Fibroblast of the aortic adventitia (primary cell): ENCODE measurements around the gene SLC8A3. TPM values are rescaled to one million over a fixed set of nuclear protein-coding genes. Genes with fewer than 3 reads are reported as not detected.

Source experiments
- DNase-seq: peaks from one replicate; pipeline ENCODE4 v3.0.0-alpha.2; 2010; ENCODE audit warnings: low read depth
- H3K4me3 ChIP-seq: 2 replicates; pipeline ENCODE4 v1.5.1; 2011; ENCODE audit warnings: low read depth, mild to moderate bottlenecking, control low read depth, low read length, moderate library complexity
- total RNA-seq: library from RNA; depleted of rRNA; stranded (reverse); fragments of >200 nt; gene quantifications from 2 replicates; pipeline ENCODE4 v1.2.3, GENCODE V29; 2012; ENCODE audit warnings: low replicate concordance
- TF ChIP-seq, protein P1 (sequence below): IDR thresholded peaks from 2 replicates; pipeline ENCODE4 v1.5.1; 2011; ENCODE audit warnings: mild to moderate bottlenecking, low read length, control low read depth, inconsistent platforms; ENCODE audit not compliant: insufficient read depth

The SLC8A3 gene
- total RNA-seq, 1 donor: not detected

DNA sequence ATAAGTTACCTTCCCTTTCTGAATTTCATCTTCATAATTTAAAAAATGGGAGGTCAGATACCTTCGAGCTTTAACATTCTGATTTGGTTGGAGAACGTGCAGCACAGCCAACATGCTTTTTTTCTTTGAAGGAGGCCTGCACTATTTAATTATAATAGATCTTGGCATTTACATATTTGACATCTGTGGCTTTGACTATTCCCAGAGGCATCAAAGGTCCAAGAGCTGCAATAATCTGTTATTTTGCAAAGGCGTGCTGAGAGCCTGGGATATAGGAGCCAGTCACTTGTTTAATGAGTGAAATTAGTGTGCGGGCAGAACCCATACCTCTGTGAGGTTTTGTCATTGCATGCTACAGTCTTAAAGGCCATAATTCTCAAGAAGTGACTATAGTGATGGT lies 26.4 kb downstream of the SLC8A3 start:
- no peak for DNase-seq
- H3K4me3 ChIP-seq: no peak overlapping the region

DNA sequence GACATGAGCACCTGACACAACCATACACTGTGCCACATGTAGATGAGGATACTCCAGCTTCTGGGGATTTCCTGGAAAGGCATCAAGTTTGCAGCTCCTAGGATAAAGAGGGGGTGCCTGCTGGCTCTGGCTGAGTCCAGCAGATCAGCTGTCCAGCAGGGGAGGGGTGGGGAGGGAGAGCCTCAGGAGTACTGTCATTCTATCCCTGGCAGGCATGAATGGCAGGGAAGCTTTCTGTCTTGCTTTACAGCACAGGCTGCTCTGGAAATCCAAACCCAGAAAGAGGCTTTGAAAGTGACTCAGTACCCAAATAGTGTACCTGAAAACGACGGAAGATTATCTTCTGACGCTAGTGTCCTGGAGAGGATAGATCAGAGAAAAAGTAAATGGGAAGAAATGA lies 32.2 kb downstream of the SLC8A3 start:
- no peak for DNase-seq
- H3K4me3 ChIP-seq: no peak overlapping the region
- TF ChIP-seq, protein P1, sequence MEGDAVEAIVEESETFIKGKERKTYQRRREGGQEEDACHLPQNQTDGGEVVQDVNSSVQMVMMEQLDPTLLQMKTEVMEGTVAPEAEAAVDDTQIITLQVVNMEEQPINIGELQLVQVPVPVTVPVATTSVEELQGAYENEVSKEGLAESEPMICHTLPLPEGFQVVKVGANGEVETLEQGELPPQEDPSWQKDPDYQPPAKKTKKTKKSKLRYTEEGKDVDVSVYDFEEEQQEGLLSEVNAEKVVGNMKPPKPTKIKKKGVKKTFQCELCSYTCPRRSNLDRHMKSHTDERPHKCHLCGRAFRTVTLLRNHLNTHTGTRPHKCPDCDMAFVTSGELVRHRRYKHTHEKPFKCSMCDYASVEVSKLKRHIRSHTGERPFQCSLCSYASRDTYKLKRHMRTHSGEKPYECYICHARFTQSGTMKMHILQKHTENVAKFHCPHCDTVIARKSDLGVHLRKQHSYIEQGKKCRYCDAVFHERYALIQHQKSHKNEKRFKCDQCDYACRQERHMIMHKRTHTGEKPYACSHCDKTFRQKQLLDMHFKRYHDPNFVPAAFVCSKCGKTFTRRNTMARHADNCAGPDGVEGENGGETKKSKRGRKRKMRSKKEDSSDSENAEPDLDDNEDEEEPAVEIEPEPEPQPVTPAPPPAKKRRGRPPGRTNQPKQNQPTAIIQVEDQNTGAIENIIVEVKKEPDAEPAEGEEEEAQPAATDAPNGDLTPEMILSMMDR: no peak

More for the DNA sequence above, 26.4 kb downstream of the SLC8A3 start:
- TF ChIP-seq, protein P1: no peak

DNA sequence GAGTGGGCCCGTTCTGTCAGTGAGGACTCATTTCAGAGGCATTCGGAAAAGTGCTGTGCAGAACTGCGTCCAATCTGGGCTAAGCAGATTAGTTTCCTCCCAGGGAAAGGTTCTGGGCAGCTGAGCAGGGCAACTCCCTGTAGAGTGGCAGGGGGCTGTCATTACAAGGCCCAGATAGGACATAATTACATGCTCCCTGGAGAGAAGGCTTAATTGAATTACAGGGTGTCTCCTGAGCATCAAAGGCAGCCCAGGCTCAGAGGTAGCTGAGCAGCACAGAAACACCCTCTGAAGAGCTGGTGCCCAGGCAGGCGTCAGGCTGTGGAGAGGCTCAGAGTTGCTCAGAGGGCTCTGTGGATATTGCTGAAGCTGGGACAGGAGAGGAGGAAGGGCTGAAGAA lies 36.0 kb downstream of the SLC8A3 start:
- TF ChIP-seq, protein P1: no peak
- H3K4me3 ChIP-seq: no peak overlapping the region
- DNase-seq: no peak

DNA sequence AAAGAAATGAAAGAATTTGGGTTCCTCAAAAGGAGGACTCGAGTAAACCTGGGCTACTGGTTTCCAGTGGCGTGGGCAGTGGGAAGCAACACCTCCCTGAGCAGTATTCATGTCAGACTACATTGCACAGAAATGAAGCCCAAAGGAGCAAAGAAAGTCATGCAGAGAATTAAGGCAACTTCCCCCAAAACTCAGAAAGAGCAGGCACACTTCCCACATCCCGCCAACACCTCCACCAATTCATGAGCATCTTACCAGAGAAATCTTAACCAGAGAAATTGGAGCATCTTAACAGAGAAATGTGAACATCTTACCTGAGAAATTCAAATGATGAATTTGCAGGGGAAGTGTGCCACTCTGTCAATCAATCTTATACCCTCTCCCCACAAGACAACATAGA lies 36.7 kb downstream of the SLC8A3 start:
- H3K4me3 ChIP-seq: no peak overlapping the region
- DNase-seq: no peak
- TF ChIP-seq, protein P1: no peak

DNA sequence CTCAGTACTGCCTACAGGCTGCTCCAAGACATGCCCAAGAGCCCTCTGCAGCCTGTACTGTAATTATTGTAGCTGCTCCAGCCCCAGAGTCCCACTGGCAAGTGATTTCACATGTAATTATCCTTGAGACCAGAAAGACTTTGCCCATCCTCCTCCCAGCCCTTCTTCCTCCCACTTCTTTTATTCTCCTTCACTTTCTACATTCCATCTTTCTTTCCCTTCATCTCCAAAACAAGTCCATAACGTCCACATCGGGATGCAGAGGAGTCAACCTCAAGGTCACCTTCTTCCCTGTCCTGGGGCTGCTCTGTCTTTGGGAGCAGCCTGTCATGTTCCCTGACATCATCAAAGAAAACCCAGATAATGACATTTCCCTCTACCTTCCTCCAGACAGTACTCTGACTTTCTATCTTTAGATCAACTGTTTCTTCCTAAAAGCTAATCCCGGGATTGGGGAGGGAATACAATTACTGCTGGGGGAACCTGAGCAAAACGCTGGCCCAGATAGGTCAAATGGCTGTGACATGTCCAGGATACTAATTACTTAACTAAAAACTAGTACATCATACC lies 39.1 kb downstream of the SLC8A3 start:
- TF ChIP-seq, protein P1: no peak
- no peak for DNase-seq
- H3K4me3 ChIP-seq: no peak overlapping the region

DNA sequence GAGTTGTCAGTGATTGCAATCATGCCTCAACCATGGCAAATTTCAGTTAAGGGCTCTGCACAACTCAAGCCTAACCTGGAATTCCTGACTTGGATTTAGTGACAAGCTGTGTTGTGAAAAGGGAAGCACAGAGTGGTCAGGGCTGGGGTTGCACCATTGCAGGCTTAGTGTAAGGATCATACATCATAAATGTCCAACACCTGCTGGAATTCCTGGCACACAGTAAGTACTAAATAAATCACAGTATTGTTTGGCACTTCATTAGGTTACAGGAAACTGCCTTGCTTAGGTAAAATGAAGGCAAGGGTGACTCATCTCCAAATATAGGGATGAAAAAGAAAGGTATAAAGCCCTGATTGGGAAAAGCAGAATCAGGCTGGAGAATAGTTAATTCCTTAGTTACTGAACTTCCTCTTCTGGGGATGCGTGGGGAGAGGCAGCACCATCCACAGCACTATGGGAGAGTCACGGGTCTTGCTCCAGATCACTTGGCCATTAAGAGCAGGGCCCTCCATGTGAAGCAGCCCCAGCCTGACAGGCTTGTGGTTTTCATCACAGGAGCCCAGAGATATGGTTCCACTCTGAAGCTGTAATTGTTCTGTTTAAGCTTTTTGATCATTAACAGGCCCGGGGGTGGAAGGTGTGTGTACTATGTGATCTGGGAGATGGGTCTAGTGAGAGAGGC lies 39.7 kb downstream of the SLC8A3 start:
- TF ChIP-seq, protein P1: no peak
- H3K4me3 ChIP-seq: no peak overlapping the region
- no peak for DNase-seq

DNA sequence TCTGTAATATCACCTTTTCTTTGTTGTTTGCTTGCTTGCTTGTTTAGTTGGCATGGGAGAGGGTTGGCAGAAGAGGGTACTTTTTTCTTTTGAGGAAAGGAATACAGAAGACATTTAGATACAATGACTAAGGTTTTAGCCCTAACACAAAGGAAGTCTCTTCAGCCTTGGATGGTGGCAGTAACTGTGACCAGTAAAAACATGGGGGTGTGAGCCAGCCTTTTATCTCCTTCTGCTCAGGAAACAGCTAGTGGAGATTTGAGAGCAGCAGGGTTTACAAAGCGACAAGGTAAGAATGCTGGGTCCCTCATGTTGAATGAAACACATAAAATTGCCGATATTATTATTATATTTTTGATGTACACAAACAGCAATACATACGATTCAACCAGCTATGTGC lies 40.4 kb downstream of the SLC8A3 start:
- TF ChIP-seq, protein P1: no peak
- no peak overlapping the region for H3K4me3 ChIP-seq
- DNase-seq: no peak
